PC-9 (cell line): ENCODE data around the gene DNAH11. TPM values are rescaled to one million over a fixed set of nuclear protein-coding genes. Genes with fewer than 3 reads are reported as not detected.
A peak's percentile ranks its signal among the peaks of the same experiment; 100 is the strongest.

Experiments used
- BruUV-seq: library from RNA; stranded (reverse); fragments of 400-500 nt; replicated peaks from 2 replicates; lab custom pipeline; 2021; lab: Mats Ljungman, UMichigan
- CTCF ChIA-PET: fragments of 300-600 bp; sonication (Branson Sonifier 250); formaldehyde crosslinking; loops from one replicate; lab custom pipeline; 2022; ENCODE audit warnings: antibody characterized with exemption; lab: Charles Lee
- POLR2A ChIA-PET: fragments of 300-600 bp; sonication (Branson Sonifier 250); formaldehyde crosslinking; loops from one replicate; lab custom pipeline; 2022; ENCODE audit warnings: antibody characterized with exemption; ENCODE audit not compliant: unreplicated experiment; lab: Charles Lee
- DNase-seq, 2 experiments: peaks; one replicate each; pipeline versions ENCODE4 v3.0.0 to v3.0.0-alpha.2; 2015 to 2022; ENCODE audit warnings: mixed read lengths in 1 of 2
- H2AFZ ChIP-seq: fragments of 200-600 bp; sonication (generic); 2 replicates; pipeline ENCODE4 v1.8.1; 2017; ENCODE audit warnings: antibody characterized with exemption
- H3F3A ChIP-seq: fragments of 200-600 bp; sonication (generic); 2 replicates; pipeline ENCODE4 v1.8.1; 2017; ENCODE audit warnings: antibody characterized with exemption, mild to moderate bottlenecking, low read depth; ENCODE audit not compliant: insufficient read depth
- H3K27ac ChIP-seq: fragments of 200-600 bp; sonication (generic); 2 replicates; pipeline ENCODE4 v1.6.1; 2016; ENCODE audit warnings: mixed run types
- H3K27me3 ChIP-seq: fragments of 200-600 bp; sonication (generic); 2 replicates; pipeline ENCODE4 v1.6.1; 2016; ENCODE audit warnings: low read depth, mixed run types; ENCODE audit not compliant: insufficient read depth
- H3K36me3 ChIP-seq: fragments of 200-600 bp; sonication (generic); 2 replicates; pipeline ENCODE4 v1.6.1; 2016; ENCODE audit warnings: low read depth, mixed run types
- H3K4me1 ChIP-seq: fragments of 200-600 bp; sonication (generic); replicated peaks from 2 replicates; pipeline ENCODE4 v1.6.1; 2016; ENCODE audit warnings: mixed run types; ENCODE audit not compliant: insufficient read depth
- H3K4me2 ChIP-seq: fragments of 200-600 bp; sonication (generic); 2 replicates; pipeline ENCODE4 v1.6.1; 2017; ENCODE audit warnings: mixed run types
- H3K4me3 ChIP-seq: fragments of 200-600 bp; sonication (generic); 2 replicates; pipeline ENCODE4 v1.6.1; 2016; ENCODE audit warnings: mixed run types
- H3K79me2 ChIP-seq: fragments of 200-600 bp; sonication (generic); 2 replicates; pipeline ENCODE4 v1.6.1; 2017; ENCODE audit warnings: low read depth, mixed run types
- H3K9me2 ChIP-seq: fragments of 200-600 bp; sonication (generic); 2 replicates; pipeline ENCODE4 v1.8.1; 2017; ENCODE audit warnings: mild to moderate bottlenecking; ENCODE audit not compliant: insufficient read depth
- H3K9me3 ChIP-seq: fragments of 200-600 bp; sonication (generic); 2 replicates; pipeline ENCODE4 v1.8.1; 2016; ENCODE audit warnings: low read depth; ENCODE audit not compliant: insufficient read depth
- H4K20me1 ChIP-seq: fragments of 200-600 bp; sonication (generic); 2 replicates; pipeline ENCODE4 v1.8.1; 2017; ENCODE audit not compliant: insufficient read depth
- EZH2 ChIP-seq: fragments of 200-600 bp; sonication (generic); IDR thresholded peaks from 2 replicates; pipeline ENCODE4 v1.8.0; 2017; ENCODE audit warnings: antibody characterized with exemption, low read depth
- intact Hi-C: fragments of 100-400 bp; cut with micrococcal nuclease; formaldehyde crosslinking; loops from one replicate; pipeline ENCODE4 v1.10.0; 2022; ENCODE audit not compliant: unreplicated experiment
- total RNA-seq: library from RNA; stranded (reverse); gene quantifications from 2 replicates; pipeline ENCODE4 v1.2.3, GENCODE V29; 2021
- TF ChIP-seq, protein P1 (sequence below): fragments of 200-600 bp; sonication (generic); conservative IDR thresholded peaks from 2 replicates; pipeline ENCODE4 v1.6.1; 2017; ENCODE audit warnings: mixed run types, antibody characterized with exemption, mild to moderate bottlenecking, moderate library complexity

Gene DNAH11
- total RNA-seq, 1 experiment from 2014 or later, result not detected

DNA sequence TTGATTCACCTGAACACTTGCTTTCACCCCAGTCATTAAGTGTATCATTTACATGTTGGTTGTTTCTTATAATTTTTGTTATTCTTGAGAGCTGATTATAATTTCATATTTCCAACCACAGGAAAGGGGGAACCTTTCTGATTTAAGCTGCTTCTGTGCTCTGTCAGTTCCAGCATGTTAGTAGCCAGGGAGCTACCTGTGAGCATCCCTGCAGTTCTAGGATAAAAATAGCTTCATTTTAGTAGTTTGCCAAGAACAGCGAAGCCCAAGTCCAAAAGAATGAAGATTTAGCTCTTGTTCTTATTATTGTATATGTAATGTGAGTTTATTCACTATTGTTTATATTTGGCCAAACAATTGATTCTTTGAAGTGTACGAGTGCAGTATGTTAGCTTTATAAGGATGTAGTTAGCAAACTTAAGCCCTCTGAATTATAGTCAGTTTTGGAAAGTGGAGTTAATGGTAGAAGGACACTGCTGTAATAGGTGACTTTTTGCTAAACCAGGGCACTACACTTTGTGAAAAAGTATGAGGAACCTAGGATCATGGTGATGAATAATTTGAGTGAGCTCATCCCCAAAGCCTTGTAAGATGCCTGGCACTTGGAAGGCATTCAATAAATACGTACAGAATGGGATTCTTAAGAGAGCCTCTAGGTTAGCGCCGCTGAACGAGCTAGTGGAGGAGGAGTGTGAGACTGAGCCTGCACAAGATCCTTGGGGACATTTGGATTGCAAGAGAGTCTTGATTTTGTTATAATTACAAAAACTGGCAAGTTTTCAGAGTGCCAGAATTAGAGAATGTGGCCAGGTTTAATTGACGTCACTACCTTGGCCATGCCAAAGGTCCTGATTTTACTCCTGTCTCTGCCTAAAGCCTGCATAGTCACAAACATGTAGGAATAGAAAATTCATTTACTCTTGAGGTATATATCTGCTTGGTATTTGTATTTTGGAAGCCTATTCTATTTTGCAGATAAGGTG lies 29.8 kb downstream of the DNAH11 start:
- Histone ChIP-seq H3K9me2 (no peaks in the 10 kb centered on the region; the same call in 1 of the 2 replicates), H3K36me3 (no peaks in the 10 kb centered on the region), H4K20me1 (no peaks in the 10 kb centered on the region), H2AFZ (no peak overlapping the region), H3K4me3 (no peak overlapping the region), H3K27me3 (no peaks in the 10 kb centered on the region), H3K4me1 (no peaks in the 10 kb centered on the region), H3K79me2 (no peaks in the 10 kb centered on the region), H3K4me2 (no peak overlapping the region), H3K9me3 (no peaks in the 10 kb centered on the region), H3F3A (no peaks in the 10 kb centered on the region), H3K27ac (no peak overlapping the region)
- no TSS peak for BruUV-seq
- ChIA-PET POLR2A (no interaction called here), CTCF (no interaction called here)
- intact Hi-C loops, result no loop called here
- TF ChIP-seq EZH2, result no peak
- TF ChIP-seq, protein P1, sequence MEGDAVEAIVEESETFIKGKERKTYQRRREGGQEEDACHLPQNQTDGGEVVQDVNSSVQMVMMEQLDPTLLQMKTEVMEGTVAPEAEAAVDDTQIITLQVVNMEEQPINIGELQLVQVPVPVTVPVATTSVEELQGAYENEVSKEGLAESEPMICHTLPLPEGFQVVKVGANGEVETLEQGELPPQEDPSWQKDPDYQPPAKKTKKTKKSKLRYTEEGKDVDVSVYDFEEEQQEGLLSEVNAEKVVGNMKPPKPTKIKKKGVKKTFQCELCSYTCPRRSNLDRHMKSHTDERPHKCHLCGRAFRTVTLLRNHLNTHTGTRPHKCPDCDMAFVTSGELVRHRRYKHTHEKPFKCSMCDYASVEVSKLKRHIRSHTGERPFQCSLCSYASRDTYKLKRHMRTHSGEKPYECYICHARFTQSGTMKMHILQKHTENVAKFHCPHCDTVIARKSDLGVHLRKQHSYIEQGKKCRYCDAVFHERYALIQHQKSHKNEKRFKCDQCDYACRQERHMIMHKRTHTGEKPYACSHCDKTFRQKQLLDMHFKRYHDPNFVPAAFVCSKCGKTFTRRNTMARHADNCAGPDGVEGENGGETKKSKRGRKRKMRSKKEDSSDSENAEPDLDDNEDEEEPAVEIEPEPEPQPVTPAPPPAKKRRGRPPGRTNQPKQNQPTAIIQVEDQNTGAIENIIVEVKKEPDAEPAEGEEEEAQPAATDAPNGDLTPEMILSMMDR, result no peak
- DNase-seq, result no peak

DNA sequence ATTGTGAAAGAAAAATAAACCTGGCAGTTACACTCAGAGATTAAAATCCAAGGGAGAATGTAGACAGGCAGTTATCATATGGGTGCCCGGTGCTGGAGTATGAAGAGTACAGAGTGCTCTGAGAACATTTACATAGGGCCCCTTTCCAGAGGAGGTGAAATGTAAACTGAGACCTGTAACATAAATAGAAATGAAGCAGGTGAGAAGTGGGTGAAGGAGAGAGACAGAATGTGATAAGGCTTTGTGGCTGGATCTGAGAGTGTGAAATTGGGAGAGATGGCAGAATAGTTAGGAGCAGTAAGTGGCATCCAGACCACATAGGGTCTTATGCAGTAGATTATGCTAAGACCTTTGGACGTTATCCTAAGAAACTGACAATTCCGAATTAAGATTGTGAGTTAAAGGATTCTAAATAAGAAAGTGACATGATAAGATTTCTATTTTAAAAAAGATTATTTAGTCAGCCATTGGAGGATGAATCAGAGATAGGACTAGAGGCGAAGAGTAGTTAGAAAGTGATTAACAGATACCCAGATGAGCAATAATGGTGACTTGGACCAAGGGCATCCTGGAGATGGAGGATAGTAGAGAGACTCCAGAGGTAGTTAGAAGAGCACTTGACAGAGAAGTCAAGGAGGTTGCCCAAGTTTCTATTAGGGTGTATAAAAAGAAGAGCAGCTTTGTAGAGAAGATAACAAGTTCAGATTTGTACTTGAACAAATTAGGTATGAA lies 36.7 kb downstream of the DNAH11 start:
- H3K27me3 ChIP-seq, result no peaks in the 10 kb centered on the region
- DNase-seq, result no peak
- ChIA-PET POLR2A (no interaction called here), CTCF (no interaction called here)
- no peaks in the 10 kb centered on the region for H3K79me2 ChIP-seq
- no peaks in the 10 kb centered on the region for H3K36me3 ChIP-seq
- intact Hi-C loops, result no loop called here
- H3K27ac ChIP-seq, result no peak overlapping the region
- no peaks in the 10 kb centered on the region for H3K9me2 ChIP-seq
- no peak overlapping the region; the same call in 1 of the 2 replicates for H2AFZ ChIP-seq
- H3K9me3 ChIP-seq, result 0 out of 2 replicates have a peak, but pooled peaks cover 8% of the 10 kb centered on the region
- peak overlapping the region; percentile 47 for H3K4me2 ChIP-seq
- BruUV-seq, result no TSS peak
- H3K4me1 ChIP-seq, result peaks cover 14% of the 10 kb centered on the region
- no peaks in the 10 kb centered on the region for H4K20me1 ChIP-seq
- TF ChIP-seq, protein P1, result no peak
- TF ChIP-seq EZH2, result no peak
- H3F3A ChIP-seq, result no peaks in the 10 kb centered on the region
- no peak overlapping the region for H3K4me3 ChIP-seq

DNA sequence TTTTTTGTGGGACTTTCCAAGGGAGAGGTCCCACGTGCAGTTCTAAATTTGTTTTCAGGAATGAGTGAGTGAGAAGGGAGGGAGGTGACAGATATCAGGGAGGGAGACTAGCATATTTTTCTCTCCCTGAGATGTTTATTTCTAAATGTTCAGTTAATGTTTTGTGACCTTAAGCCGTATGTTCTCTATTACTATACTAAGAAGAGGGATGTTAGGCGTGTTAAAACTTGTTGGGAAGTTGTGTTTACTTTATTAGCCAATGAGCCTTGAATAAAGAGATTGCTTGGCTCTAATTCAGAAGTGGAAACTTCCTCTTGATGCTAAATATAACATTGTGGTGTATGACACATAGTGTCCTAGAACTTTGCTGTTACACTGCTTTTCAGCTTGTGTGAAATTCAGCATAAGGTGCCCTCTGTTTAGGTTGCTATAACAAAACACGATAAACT lies 37.3 kb downstream of the DNAH11 start:
- Histone ChIP-seq H3K36me3 (no peaks in the 10 kb centered on the region), H3K27ac (peak overlapping the region; percentile 25), H3F3A (no peaks in the 10 kb centered on the region), H3K4me3 (no peak overlapping the region), H3K9me3 (0 out of 2 replicates have a peak, but pooled peaks cover 14% of the 10 kb centered on the region), H3K9me2 (no peaks in the 10 kb centered on the region), H3K79me2 (no peaks in the 10 kb centered on the region), H3K4me1 (peaks cover 14% of the 10 kb centered on the region), H2AFZ (no peak overlapping the region; the same call in 1 of the 2 replicates), H3K27me3 (no peaks in the 10 kb centered on the region), H3K4me2 (peak overlapping the region; percentile 47), H4K20me1 (no peaks in the 10 kb centered on the region)
- POLR2A ChIA-PET, result no interaction called here
- TF ChIP-seq, protein P1, result no peak
- no peak for TF ChIP-seq EZH2
- no TSS peak for BruUV-seq
- CTCF ChIA-PET, result no interaction called here
- intact Hi-C loops, result no loop called here
- peak in 1 of 2 experiments; percentile 67 for DNase-seq
